CD14-positive monocyte (primary cell): Measurements from ENCODE around the gene PTGIR. TPM values are rescaled to one million over a fixed set of nuclear protein-coding genes. Genes with fewer than 3 reads are reported as not detected.

Experiments
- DNase-seq, 3 donors: peaks; one replicate each; pipeline ENCODE4 v3.0.0-alpha.2; 2011 to 2022
- H2AFZ ChIP-seq: 2 replicates; pipeline ENCODE4 v1.6.0; 2012; ENCODE audit warnings: mild to moderate bottlenecking, low read depth, low read length, inconsistent platforms; ENCODE audit not compliant: insufficient read depth, poor library complexity, severe bottlenecking
- H3K27ac ChIP-seq, 2 donors: 1 replicate in 1 of 2; 2 replicates in 1 of 2; pipeline ENCODE4 v1.5.1; 2012 to 2013; ENCODE audit warnings: low read length in 2 of 2, control low read depth in 1 of 2, inconsistent platforms in 1 of 2, low read depth in 1 of 2, mild to moderate bottlenecking in 1 of 2
- H3K27me3 ChIP-seq, 2 donors: one replicate each; pipeline versions ENCODE4 v1.6.0 to v1.6.1; 2011 to 2013; ENCODE audit warnings: low read length in 2 of 2; ENCODE audit not compliant: control insufficient read depth in 2 of 2, insufficient read depth in 2 of 2
- H3K36me3 ChIP-seq, 2 donors: replicated peaks in 1 of 2; 1 replicate in 1 of 2; 2 replicates in 1 of 2; pipeline versions ENCODE4 v1.5.1 to v1.6.1; 2012 to 2013; ENCODE audit warnings: low read length in 2 of 2, control low read depth in 1 of 2, inconsistent platforms in 1 of 2, mild to moderate bottlenecking in 1 of 2; ENCODE audit not compliant: insufficient read depth in 2 of 2, control insufficient read depth in 1 of 2
- H3K4me1 ChIP-seq, 2 donors: 1 replicate in 1 of 2; 2 replicates in 1 of 2; pipeline versions ENCODE4 v1.5.1 to v1.6.1; 2012 to 2013; ENCODE audit warnings: low read length in 2 of 2, control low read depth in 1 of 2, inconsistent platforms in 1 of 2, mild to moderate bottlenecking in 1 of 2, moderate library complexity in 1 of 2; ENCODE audit not compliant: insufficient read depth in 2 of 2, control insufficient read depth in 1 of 2
- H3K4me2 ChIP-seq: replicated peaks from 2 replicates; pipeline ENCODE3; 2012; ENCODE audit warnings: low read length, moderate library complexity, mild to moderate bottlenecking; ENCODE audit not compliant: poor library complexity, severe bottlenecking; ENCODE audit errors: extremely low read depth
- H3K4me3 ChIP-seq, 3 experiments: fragments of 200-600 bp in 1 of 3; sonication (generic) in 1 of 3; replicated peaks in 1 of 3; 1 replicate in 2 of 3; 2 replicates in 1 of 3; pipeline ENCODE4 v1.5.1; 2011 to 2013; ENCODE audit warnings: low read length in 3 of 3, mild to moderate bottlenecking in 3 of 3, control low read depth in 2 of 3, low read depth in 2 of 3, inconsistent platforms in 1 of 3, moderate library complexity in 1 of 3
- H3K79me2 ChIP-seq: 2 replicates; pipeline ENCODE4 v1.6.0; 2012; ENCODE audit warnings: mild to moderate bottlenecking, control low read depth, inconsistent platforms, low read length, moderate library complexity; ENCODE audit not compliant: insufficient read depth
- H3K9ac ChIP-seq: 2 replicates; pipeline ENCODE4 v1.6.0; 2017; ENCODE audit warnings: low read length, mild to moderate bottlenecking; ENCODE audit not compliant: insufficient read depth, poor library complexity, severe bottlenecking
- H3K9me3 ChIP-seq, 2 donors: replicated peaks in 1 of 2; 1 replicate in 1 of 2; 2 replicates in 1 of 2; pipeline versions ENCODE4 v1.5.1 to v1.6.1; 2012 to 2013; ENCODE audit warnings: low read length in 2 of 2, control low read depth in 1 of 2; ENCODE audit not compliant: control insufficient read depth in 1 of 2, insufficient read depth in 1 of 2
- H4K20me1 ChIP-seq: 2 replicates; pipeline ENCODE4 v1.6.0; 2012; ENCODE audit warnings: mild to moderate bottlenecking, low read length, control low read depth, moderate library complexity; ENCODE audit not compliant: insufficient read depth
- H3K27ac Mint-ChIP-seq, 7 donors: one replicate each; pipeline ENCODE4 v1.8.0; 2020; ENCODE audit warnings: mild to moderate bottlenecking in 7 of 7, mixed read lengths in 7 of 7, moderate library complexity in 6 of 7, inconsistent platforms in 2 of 7
- H3K27me3 Mint-ChIP-seq, 3 donors: one replicate each; pipeline ENCODE4 v1.8.0; 2021 to 2022; ENCODE audit warnings: low read depth in 3 of 3, mild to moderate bottlenecking in 3 of 3, mixed read lengths in 3 of 3, moderate library complexity in 3 of 3, inconsistent platforms in 1 of 3
- H3K36me3 Mint-ChIP-seq, 2 donors: one replicate each; pipeline ENCODE4 v1.8.0; 2020; ENCODE audit warnings: mixed read lengths in 2 of 2, inconsistent platforms in 1 of 2, mild to moderate bottlenecking in 1 of 2
- H3K4me1 Mint-ChIP-seq: one replicate; pipeline ENCODE4 v1.8.0; 2020; ENCODE audit warnings: mild to moderate bottlenecking, mixed read lengths
- H3K4me3 Mint-ChIP-seq, 2 donors: one replicate each; pipeline ENCODE4 v1.8.0; 2020; ENCODE audit warnings: mild to moderate bottlenecking in 2 of 2, mixed read lengths in 2 of 2, moderate library complexity in 1 of 2
- H3K9me3 Mint-ChIP-seq, 7 donors: one replicate each; pipeline ENCODE4 v1.8.0; 2020 to 2022; ENCODE audit warnings: mixed read lengths in 7 of 7, mild to moderate bottlenecking in 6 of 7, moderate library complexity in 6 of 7, inconsistent platforms in 2 of 7
- CTCF ChIP-seq: fragments of 200-600 bp; IDR thresholded peaks from one replicate; pipeline ENCODE4 v1.8.0; 2022; ENCODE audit warnings: antibody characterized with exemption, mild to moderate bottlenecking
- WGBS: methylation state at CpG from one replicate; pipeline ENCODE4 v1.1.5; 2013; ENCODE audit warnings: missing lambda C conversion rate; ENCODE audit not compliant: insufficient coverage; 5-methylcytosine and 5-hydroxymethylcytosine counted together
- intact Hi-C, 2 donors: fragments of 100-400 bp; cut with micrococcal nuclease; formaldehyde crosslinking; loops; one replicate each; pipeline versions ENCODE4 v1.15.0 to v1.15.1; 2023
- polyA plus RNA-seq, 3 donors: library from polyadenylated mRNA; depleted of rRNA in 1 of 3; unstranded in 2 of 3; stranded (reverse) in 1 of 3; fragments of 300-500 nt in 2 of 3; fragments of >200 nt in 1 of 3; fragmentation: Illumina TruSeq in 2 of 3; gene quantifications; 1 replicate in 2 of 3; 2 replicates in 1 of 3; pipeline ENCODE4 v1.2.3, GENCODE V29; 2012 to 2021

Gene PTGIR
- polyA plus RNA-seq, 3 donors = 12.8 to 51.2 (median 14.1) TPM

- peaks cover 0 to 3% (median 0%) of the 10 kb centered on the region in 7 donors for H3K9me3 Mint-ChIP-seq
- 95% methylated on average over 2 of the region's 3 CpGs for WGBS
- TF ChIP-seq CTCF = no peak
- H3K27ac ChIP-seq = no peak overlapping the region
- no peak for DNase-seq
- H2AFZ ChIP-seq = no peak overlapping the region
- no peaks in the 10 kb centered on the region for H3K79me2 ChIP-seq
- H4K20me1 ChIP-seq = no peaks in the 10 kb centered on the region
- peak overlapping the region in 5 of 7 donors; percentile 50 to 89 (median 74) for H3K27ac Mint-ChIP-seq
- peaks cover 37% of the 10 kb centered on the region for H3K4me1 Mint-ChIP-seq
- no peaks in the 10 kb centered on the region for H3K36me3 ChIP-seq
- peak overlapping the region in 1 of 2 donors; percentile 75 for H3K4me3 Mint-ChIP-seq
- peaks cover 37 to 43% (median 40%) of the 10 kb centered on the region in 3 donors for H3K27me3 Mint-ChIP-seq
- peaks cover 0 to 3% of the 10 kb centered on the region in 2 donors for H3K36me3 Mint-ChIP-seq
- peaks cover 29 to 38% of the 10 kb centered on the region in 2 donors for H3K4me1 ChIP-seq
- intact Hi-C loops = no loop called here
- H3K27me3 ChIP-seq = peaks cover 13 to 52% of the 10 kb centered on the region in 2 donors
- H3K9ac ChIP-seq = no peak overlapping the region
- no peak overlapping the region for H3K4me3 ChIP-seq
- no peaks in the 10 kb centered on the region for H3K9me3 ChIP-seq
- H3K4me2 ChIP-seq = peak overlapping the region; percentile 69
Observed at GRCh38 chr19:46633130-46633529, 8.2 kb upstream of the PTGIR start.

- Mint-ChIP-seq H3K9me3 (peaks cover 0 to 3% (median 0%) of the 10 kb centered on the region in 7 donors), H3K4me1 (peaks cover 46% of the 10 kb centered on the region), H3K27me3 (peaks cover 40 to 43% (median 41%) of the 10 kb centered on the region in 3 donors), H3K36me3 (peaks cover 0 to 4% of the 10 kb centered on the region in 2 donors), H3K4me3 (peak overlapping the region in 1 of 2 donors; percentile 62), H3K27ac (peak overlapping the region in 2 of 7 donors; percentile 28 to 47)
- Histone ChIP-seq H3K36me3 (no peaks in the 10 kb centered on the region), H3K4me2 (no peak overlapping the region), H3K4me3 (no peak overlapping the region), H3K4me1 (peaks cover 33 to 40% of the 10 kb centered on the region in 2 donors), H3K9ac (no peak overlapping the region), H4K20me1 (no peaks in the 10 kb centered on the region), H3K9me3 (no peaks in the 10 kb centered on the region), H3K79me2 (no peaks in the 10 kb centered on the region), H3K27ac (no peak overlapping the region), H2AFZ (no peak overlapping the region), H3K27me3 (peaks cover 6 to 36% of the 10 kb centered on the region in 2 donors)
- TF ChIP-seq CTCF = no peak
- 50% methylated on average over 3 of the region's 6 CpGs for WGBS
- no peak for DNase-seq
- intact Hi-C loops = no loop called here
Observed at GRCh38 chr19:46631481-46631880, 6.6 kb upstream of the PTGIR start.
